Activated CD4-positive, alpha-beta T cell treated with anti-CD3 and anti-CD28 coated beads for 48 hours (primary cell): ENCODE results near the gene MFSD2A.
"Not testable (repeated sequence)": the region's sequence is repeated elsewhere in the genome, so short reads cannot be mapped to it uniquely, and the experiment has no call there.

Experiments
- DNase-seq: peaks from one replicate; pipeline ENCODE4 v3.0.0-alpha.2; 2020

MFSD2A gene

DNA sequence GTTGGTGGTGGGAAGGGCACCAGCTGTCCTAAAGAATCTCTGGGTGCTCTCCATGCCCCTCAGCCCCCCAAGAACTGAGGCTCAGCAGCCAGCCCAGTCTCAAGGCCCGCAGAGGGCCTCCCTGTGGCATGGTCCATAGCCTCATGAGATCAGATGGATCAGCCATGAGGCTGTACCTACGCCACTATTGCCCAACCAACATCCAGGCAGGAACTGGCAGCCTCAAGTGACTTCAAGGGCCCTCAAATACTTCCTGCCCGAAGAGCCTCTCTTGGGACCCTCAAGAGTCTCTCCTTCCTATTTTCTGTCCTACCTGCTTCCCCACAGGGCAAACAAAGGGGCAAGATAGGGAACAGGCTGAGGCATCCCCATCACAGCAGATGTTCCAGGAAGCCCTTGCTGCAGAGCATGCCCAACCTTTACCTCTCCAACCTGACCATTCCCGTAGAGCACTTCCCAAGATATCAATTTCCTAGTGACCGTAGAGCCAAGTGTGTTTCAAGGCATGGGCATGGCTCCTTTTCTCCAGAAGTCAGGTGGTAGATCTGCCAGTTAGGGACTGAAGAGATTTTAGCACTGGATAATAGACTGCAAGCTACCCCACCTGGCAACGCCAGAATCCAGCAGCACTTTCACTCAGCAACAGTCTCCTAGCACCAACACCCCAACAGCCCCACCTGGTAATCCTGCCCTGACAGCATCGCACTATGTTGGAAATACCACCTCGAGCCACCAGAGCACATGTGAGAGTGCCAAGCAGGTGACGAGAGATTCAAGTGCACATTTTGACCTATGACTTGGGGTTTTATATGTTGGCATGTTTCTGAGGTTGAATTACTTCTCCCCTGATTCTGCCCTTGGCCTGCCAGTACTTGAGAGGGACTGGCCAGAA, 13.7 kb upstream of the MFSD2A start:
- no peak for DNase-seq

DNA sequence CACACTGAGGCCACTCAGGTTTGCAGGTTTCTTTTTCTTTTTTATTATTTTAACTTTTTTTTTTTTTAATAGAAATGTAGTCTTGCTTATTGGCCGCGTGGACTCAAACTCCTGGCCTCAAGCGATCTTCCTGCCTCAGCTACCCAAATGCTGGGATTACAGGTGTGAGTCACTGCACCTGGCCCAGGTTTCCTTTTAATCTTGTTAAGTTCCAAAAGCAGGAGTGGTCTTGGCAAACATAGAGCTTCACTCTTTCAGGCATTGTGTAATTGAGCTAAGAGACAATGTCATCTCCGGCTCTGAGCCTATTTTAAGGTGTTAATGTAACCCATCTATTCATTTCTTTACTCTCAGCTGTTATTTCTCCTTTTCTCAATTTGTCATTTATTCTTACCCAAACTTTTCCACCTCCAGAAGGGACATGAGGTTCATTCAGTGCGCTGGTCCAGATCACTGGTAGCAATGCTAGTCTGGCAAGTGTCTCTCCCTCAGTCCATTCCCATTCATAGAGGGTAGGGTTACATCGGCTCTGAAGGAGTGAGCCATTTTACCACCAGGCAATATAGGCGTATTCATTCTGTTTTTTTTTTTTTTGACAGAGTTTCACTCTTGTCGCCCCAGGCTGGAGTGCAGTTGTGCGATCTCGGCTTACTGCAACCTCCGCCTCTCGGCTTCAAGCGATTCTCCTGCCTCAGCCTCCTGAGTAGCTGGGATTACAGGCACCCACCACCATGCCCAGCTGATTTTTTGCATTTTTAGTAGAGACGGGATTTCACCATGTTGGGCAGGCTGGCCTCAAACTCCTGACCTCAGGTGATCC, 11.3 kb upstream of the MFSD2A start:
- DNase-seq, result no peak

DNA sequence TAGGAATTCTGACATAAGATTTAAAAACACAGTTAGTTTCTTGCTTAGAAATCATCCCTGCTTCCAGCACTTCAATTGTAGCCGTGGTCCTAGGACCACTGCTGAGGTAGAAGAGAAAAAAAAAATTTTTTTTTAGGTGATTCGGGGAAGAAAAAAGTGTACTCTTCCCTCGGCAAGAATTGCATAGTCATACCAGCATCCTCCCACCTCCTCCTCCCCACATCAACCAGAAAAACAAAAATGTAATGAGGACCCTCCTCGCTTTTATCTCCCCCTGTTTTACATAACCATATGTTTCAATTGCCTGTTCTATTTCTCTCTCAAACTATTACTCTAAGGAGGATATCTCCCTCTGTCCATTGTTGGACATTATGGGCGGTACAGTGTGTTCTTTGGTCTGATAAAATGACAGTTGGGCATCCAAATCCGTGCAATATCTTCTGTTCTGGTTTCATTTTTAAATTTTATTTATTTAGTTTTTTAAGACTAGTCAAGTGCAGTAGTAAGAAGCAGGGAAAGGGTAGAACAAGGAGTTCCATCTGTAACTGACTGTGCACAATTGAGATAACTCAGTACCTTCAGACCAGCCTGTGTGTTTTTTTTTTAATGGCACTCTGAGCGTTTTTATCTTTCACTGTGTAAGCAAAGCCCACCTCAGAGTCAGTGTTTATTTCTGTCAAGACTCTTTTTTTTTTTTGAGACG, 10.4 kb upstream of the MFSD2A start:
- DNase-seq, result no peak

DNA sequence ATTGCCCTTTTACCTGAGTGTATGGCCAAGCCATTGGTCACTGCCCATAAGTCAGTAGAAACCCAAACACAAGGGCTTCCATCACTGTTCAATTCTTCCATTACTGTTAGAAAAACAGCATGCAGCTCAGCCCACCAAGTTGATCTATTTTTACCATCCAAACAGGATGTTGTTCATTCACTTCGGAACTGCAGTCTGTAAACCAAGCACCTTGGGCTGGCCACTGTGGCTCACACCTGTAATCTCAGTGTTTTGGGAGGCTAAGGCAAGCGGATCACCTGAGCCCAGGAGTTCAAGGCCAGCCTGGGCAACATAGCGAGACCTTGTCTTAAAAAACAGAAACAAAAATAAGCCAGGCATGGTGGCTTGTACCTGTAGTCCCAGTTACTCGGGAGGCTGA, 8.7 kb upstream of the MFSD2A start:
- no peak for DNase-seq

DNA sequence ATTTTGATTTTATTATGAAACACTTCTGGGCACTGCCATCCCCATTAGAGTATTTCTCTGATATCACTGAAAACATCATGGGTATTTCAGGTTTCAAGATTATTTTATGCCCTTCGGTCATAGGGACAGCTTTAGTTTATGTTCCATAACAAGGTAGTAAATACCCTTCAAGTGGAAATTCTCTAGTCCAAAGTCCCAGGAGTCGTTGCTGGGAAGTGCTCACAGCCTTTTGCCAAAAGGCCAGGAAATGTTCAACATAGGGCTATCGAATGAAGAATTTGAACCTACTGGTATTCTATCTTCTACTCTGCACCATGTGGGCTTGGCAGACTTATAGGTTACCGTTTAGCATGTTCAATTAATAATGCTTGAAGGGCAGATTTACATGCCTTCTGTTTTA, 7.7 kb upstream of the MFSD2A start:
- DNase-seq, result no peak

DNA sequence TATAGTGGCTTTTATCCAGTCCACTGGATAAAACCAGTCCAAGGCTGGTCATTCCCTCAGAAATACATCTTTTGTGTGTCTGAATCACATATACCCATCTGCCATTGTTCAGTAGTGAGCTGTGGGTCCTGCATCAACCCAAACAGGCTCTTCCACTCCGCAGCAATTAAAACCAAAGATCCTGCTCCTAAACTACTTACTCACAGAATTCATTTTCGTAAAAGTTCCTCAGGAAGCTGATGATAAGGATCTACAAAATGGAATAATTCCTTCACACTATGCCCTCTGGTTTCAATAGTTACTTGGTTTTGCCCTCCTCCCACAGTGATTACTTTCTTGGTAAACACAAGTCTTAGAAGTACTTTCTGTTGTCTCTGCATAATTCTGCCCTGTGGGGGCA, 5.1 kb upstream of the MFSD2A start:
- no peak for DNase-seq

DNA sequence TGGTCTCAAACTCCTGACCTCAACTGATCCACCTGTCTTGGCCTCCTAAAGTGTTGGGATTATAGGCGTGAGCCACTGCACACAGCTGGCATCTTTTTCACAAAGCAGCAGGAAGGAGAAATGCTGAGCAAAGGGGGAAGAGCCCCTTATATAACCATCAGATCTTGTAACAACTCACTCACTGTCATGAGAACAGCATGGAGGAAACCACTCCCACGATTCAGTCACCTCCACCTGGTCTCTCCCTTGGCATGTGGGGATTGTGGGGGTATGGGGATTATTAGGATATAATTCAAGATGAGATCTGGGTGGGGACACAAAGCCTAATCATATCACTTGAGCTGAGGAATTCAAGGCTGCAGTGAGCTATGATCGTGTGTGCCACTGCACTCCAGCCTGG, 3.0 kb upstream of the MFSD2A start:
- no peak for DNase-seq

DNA sequence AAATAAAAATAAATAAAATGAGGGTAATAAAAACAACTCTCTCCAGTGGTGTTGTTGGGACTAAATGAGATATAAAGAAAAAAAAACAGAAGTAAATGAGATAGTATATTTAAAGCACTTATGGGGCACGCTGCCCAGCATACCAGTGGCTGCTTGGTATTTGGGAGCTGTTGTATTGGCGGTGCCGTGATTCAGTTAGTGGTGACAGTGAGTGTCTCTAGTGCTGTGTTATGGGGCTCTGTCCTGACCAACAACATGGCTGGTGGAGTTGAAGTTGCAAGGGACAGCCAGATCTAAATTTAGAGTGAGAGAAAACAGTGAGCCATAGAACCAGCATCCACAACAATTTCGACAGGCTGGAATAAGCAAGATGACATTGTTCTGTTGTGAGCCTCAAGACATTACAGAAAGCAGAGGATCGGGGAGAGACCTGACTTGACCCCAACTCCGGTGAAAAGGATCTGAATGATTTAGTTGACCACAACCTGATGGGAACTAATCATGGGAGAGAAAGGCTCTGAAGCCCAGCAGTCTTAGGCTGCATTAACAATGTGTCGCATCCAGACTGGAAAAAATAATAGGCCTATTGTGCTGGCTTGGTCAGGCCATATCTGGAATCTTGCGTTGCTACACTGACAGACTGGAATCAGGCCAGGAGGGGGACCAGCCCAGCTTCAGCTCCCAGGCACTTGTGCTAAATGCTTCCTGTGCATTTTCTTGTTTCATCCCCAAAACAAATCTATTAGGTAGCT, 2.4 kb upstream of the MFSD2A start:
- DNase-seq, result no peak

DNA sequence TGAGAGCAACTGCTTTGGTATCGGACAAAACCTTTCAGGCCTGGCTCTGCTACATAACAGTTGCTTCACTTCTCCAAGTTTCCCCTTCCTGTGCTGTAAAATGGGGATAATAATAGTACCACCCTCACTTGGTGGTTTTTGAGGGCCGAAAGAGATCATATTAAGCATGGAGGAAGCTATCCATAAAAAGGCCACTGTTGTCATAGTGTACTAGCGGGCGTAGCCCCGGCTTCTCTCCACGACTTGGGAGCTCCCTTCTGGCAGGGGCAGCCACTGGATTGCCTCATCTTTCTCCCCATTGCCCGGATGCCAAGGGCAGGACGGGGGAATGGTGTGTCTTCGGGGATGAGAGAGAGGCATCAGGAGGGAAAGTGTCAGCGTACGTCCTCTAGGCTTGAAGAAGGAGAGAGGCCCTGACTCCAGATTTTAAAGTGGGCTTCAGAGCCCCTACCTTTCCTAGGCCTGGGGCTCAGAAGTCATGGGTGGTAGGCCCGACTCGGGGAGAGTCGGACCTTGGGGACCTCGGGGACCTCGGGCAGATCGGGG, 548 bp upstream of the MFSD2A start:
- no peak for DNase-seq

DNA sequence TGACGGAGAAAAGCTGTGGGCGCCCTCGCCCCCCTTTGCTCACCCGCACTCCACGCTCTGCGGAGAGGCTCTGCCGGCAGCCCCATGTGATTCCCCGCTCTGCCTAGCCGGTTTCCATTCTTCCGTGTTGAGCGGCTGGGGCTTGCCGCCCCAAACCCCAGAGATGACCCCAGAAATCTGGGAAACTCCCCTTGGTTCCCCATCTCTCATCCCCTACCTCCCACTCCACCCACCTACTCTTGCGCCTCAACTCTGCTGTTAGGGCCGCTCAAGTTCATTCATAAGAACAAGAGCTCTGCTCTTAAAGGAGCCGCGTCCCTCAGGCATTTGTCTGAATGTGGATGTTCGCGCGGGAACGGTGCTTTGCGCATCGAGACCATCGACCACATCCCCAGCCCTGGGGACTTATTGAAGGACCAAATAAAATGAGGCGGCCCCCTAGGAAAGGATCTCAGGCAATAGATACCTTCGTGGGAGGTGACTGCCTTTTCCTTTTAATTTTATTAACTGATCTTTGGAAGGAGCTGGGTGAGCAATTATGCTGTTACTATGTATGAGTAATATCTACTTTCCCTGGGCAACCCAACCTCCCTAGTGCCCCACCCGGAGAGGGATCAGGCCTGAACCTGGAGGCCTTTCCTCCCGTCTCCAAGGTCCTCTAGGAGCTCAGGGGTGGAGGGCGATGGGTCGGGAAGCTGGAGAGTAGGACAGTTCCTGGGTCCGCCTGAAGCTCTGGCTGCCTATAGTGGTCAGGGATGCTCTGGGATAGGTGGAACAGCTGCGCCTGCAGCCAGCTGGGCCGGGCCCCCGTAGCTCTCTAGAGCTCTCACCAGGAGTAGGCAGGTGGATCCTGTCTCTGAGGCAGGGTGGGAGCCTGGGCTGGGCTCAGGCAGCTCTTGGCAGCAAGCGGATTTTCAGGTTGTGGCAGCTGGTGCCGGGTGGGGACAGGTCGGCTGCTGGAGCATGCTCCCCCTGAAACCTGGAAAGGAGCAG, 898 bp downstream of the MFSD2A start:
- DNase-seq, result peak; percentile 68

DNA sequence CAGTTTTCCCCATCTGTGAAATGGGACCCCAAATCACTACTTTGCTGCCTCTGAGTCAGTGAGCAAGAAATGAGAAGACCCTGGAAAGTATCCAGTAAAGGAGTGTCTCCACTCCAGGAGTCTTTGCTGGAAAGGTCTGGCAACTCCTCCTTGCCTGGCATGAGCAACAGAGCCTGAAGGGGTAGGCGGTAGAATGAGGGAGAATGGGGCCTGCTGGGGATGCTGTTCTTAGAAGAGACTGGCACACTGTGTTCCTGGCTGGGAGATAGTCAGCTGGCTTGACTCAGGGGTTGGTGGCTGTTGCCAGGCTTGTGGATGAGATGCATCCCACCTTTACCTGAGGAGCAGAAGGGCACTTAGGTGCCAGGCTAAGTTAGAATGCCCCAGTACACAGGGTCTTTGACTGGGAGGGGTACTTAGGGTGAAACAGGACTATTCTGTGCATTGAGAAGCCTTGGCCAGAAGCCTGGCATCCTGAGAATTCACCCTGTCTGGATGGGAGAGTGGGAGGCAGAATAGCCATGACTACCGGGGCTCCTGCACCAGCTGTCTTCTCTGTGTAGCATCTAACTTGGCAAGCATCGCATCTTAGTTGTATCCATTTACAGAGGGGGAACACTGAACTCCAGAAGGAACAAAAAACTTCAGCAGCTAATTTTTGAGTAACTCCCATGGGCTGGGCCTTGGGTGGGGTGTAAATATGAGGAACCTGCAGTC, 2.5 kb downstream of the MFSD2A start:
- no peak for DNase-seq

DNA sequence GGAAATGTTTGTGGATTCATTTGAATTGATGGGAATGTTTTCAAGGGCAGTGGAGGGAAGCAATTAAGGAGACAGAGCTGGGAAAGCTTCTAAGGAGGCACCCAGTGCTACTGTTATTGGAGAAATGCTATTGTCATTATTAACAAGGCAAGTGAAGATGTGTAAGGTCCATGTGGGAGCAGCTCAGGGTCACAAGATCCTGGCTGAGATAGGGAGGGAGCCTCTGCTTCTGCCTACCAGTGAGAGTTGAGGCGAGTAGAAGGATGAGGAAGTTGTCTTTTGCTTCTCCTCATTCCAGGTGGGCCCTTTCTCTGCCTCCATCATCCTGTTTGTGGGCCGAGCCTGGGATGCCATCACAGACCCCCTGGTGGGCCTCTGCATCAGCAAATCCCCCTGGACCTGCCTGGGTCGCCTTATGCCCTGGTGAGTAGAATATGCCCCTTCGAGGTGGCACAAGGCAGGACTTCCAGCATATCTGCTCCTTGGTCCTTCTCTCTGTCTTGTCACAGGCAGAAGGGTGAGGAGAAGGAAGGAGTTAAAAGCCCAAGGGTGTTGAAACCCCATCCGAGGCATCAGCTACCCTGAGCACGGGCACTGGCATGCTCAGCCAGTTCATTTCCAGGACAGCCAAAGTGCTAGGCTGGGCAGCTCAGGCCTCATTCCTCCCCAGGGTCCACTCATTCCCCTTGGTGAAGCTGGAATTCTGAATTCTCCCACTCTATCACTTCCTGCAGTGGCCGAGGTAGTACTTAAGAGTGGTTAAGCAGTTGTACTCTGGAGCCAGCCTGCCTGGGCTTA, 3.7 kb downstream of the MFSD2A start:
- DNase-seq, result no peak

DNA sequence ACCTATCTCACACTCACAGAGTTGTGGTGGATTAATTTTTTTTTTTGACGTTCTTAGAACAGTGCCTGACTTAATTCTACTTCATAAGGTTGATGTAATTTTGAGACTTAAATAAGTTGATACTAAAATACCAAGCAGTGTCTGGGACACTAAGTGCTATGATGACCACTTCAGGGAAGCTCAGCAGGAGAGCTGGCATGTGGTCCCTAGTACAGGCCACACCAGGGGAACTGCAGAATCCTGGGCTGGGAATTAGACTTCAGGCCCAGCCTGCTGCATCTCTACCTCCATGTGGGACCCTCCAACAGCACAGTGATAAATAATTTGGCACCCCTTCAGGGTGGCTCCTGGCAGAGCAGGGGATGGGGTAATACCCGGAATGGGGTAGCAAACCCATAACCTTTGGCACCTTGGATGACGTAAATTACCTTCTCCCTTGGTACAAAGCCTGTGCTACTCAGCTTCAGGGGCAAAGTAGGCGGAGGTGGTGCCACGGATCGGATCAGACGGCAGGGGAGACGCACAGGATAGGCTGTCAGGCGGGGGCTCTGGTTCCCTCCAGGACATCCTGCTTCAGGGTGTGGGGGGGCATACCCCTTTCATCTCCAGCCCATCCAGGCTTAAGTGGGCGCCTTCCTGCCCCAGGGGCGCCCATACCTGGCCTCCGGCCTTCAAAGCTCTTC, 4.8 kb downstream of the MFSD2A start:
- no peak for DNase-seq

DNA sequence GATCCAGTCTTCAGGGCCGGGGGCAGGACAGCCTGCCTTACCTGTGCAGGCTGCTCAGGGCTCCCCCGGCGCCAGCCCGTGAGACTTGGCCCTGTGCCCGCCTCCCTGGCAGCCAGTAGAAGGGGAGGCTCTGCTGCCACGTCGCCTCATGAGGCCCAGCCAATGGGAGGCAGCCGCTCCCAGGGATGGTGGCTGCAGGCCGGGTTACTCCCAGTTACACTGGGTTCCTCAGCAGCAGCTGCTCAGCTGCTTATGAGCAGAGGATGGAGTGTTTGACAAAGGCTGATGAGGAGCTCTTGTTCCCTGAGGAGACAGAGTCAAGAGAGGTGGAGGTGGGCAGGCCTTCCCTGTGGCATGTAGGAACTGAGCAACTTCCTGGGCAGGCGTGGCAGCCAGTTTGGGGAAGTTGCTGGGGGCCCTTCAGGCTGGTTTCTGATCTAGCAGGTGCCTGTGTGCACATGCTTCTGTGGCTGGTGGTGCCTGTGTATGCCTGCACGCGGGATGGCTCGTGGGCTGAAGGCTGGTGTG, 5.5 kb downstream of the MFSD2A start:
- DNase-seq, result peak; percentile 51

DNA sequence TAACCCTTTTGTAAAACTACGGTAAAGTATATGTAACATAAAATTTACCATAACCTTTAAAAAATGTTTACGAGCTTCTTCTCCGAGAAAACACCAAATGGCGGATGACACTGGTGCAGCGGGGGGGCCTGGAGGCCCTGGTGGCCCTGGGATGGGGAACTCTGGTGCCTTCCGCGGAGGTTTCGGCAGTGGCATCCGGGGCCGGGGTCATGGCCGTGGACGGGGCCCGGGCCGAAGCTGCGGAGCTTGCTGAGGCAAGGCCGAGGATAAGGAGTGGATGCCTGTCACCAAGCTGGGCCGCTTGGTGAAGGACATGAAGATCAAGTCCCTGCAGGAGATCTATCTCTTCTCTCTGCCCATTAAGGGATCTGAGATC, 7.5 kb downstream of the MFSD2A start:
- no peak for DNase-seq

DNA sequence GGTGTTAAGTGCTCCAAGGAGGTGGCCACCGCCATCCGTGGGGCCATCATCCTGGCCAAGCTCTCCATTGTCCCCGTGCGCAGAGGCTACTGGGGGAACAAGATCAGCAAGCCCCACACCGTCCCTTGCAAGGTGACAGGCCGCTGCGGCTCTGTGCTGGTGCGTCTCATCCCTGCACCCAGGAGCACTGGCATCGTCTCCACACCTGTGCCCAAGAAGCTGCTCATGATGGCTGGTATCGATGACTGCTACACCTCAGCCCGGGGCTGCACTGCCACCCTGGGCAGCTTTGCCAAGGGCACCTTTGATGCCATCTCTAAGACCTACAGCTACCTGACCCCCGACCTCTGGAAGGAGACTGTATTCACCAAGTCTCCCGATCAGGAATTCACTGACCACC, 8.0 kb downstream of the MFSD2A start:
- DNase-seq, result not testable (repeated sequence)

DNA sequence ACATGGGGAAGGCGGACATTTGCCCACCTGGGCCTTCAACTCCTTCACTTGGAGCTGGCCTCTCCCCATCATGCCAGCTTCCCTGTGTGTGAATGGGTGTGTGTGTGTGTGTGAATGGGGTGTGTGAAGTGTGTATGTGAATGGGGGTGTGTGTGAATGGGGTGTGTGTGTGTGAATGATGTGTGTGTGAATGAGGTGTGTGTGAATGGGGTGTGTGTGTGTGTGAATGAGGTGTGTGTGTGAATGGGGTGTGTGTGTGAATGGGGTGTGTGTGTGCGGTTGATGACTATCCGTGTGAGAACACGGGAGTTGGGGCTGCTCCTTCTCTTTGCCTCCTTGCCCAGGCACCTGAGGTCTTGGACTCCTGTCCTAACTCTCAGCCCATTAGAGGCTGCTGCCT, 9.6 kb downstream of the MFSD2A start:
- no peak for DNase-seq

DNA sequence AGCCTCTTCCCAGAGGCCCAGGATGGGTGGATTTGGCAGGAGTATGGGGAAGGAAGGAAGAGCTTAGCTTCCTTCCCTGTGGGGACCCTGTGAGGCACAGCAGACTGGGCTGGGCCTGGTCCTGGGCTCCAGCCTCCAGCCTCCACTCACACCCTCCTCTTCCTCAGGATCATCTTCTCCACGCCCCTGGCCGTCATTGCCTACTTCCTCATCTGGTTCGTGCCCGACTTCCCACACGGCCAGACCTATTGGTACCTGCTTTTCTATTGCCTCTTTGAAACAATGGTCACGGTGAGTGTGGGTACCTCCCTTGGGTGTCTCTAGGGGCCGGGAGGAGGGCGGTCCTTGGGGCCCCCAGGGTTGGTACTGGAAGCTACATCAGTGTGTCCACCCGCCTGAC, 10.1 kb downstream of the MFSD2A start:
- DNase-seq, result no peak

DNA sequence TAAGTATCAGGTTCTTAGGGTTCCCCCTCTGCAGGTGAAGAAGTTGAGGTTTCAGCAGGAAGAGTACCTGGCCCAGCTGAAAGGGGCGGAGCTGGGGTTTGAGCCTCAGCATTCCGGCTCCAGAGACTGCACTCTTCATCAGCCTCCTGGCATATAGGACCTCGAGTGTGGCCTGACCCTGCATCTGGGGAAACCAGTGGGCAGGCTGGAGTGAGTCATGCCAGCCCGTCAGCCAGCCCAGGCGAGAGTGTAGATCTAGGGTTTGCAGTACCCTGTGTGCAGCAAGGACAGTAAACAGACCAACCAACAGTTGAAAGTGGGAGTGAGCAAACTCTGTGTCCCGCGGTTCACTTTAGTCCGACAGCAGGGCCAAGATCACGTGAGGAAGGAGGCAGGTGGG, 14.1 kb downstream of the MFSD2A start:
- no peak for DNase-seq
